ENCODE data around the gene PCBP1. TPM values are rescaled to one million over a fixed set of nuclear protein-coding genes. Genes with fewer than 3 reads are reported as not detected.

The PCBP1 gene
- total and polyA plus RNA-seq, 9 of the 15 experiments (the other 6 are each of a cell fraction or from before 2014, with no cell fraction given) = 19.2 to 407 (median 78.1) TPM

GRCh38 chr2:70070542-70071268 is 16.6 kb upstream of the PCBP1 start (continued):
- TF ChIP-seq ZHX1 (conservative IDR thresholded peaks at IDR 0.05; ENCODE audit: low read length) (0 out of 2 replicates have a peak, but pooled peaks have one; percentile 61), ZNF77 (CRISPR knock-in tag; IDR thresholded peaks at IDR 0.05) (no peak), BDP1 (IDR thresholded peaks at IDR 0.05; ENCODE audit: insufficient read depth, insufficient read length) (no peak), FOXO4 (CRISPR knock-in tag; IDR thresholded peaks at IDR 0.05) (no peak), FOXP4 (CRISPR knock-in tag; IDR thresholded peaks at IDR 0.05; ENCODE audit: borderline replicate concordance) (no peak), ARID1B (IDR thresholded peaks at IDR 0.05) (no peak), CBX3 (IDR thresholded peaks at IDR 0.05; ENCODE audit: borderline replicate concordance in 1 of 2, low read length in 2 of 2) (peak in 1 of 2 experiments; percentile 88; a peak in 1 of 3 replicates), ZNF347 (CRISPR knock-in tag; IDR thresholded peaks at IDR 0.05; ENCODE audit: low read depth) (no peak), ZNF717 (CRISPR knock-in tag; IDR thresholded peaks at IDR 0.05) (no peak), POLR2AphosphoS2 (IDR thresholded peaks at IDR 0.05; ENCODE audit: low read length) (no peak), MYNN (IDR thresholded peaks at IDR 0.05) (0 out of 2 replicates have a peak, but pooled peaks have one; percentile 27), MYNN (CRISPR knock-in tag; IDR thresholded peaks at IDR 0.05) (no peak), MAFG (tag; conservative IDR thresholded peaks at IDR 0.05) (no peak), FIP1L1 (IDR thresholded peaks at IDR 0.05; ENCODE audit: low read depth, low read length, poor library complexity, severe bottlenecking) (no peak), CCNT2 (IDR thresholded peaks at IDR 0.05; ENCODE audit: borderline replicate concordance, extremely low read depth, insufficient read length, low read depth, low read length) (no peak), RBM34 (IDR thresholded peaks at IDR 0.05; ENCODE audit: borderline replicate concordance, insufficient read depth, low read length) (no peak), ZNF239 (CRISPR knock-in tag; IDR thresholded peaks at IDR 0.05) (peak; percentile 69; the same call in 1 of the 2 replicates), MCM7 (IDR thresholded peaks at IDR 0.05) (no peak), HDGF (IDR thresholded peaks at IDR 0.05) (no peak), POU5F1 (IDR thresholded peaks at IDR 0.05; ENCODE audit: borderline replicate concordance, low read depth, low read length, partially characterized antibody) (no peak), HCFC1 (IDR thresholded peaks at IDR 0.05; ENCODE audit: low read depth, low read length) (no peak), LARP7 (IDR thresholded peaks at IDR 0.05) (0 out of 2 replicates have a peak, but pooled peaks have one; percentile 58), ETS2 (tag; IDR thresholded peaks at IDR 0.05; ENCODE audit: borderline replicate concordance, poor library complexity, severe bottlenecking) (no peak), POLR2AphosphoS5 (IDR thresholded peaks at IDR 0.05; ENCODE audit: control insufficient read depth, insufficient read depth, low read depth, low read length) (0 out of 2 replicates have a peak, but pooled peaks have one; percentile 30)

All from K562 (cell line).